HG02943 (cell line): ENCODE measurements around the gene CKS1B.
"Not testable (repeated sequence)": the region's sequence is repeated elsewhere in the genome, so short reads cannot be mapped to it uniquely, and the experiment has no call there.

Experiments used
- ATAC-seq: cut with Tn5 transposase; IDR thresholded peaks from one replicate; pipeline ENCODE4 v1.9.1; 2021; ENCODE audit warnings: mild to moderate bottlenecking, low read depth, moderate library complexity; ENCODE audit not compliant: unreplicated experiment

Gene CKS1B

DNA sequence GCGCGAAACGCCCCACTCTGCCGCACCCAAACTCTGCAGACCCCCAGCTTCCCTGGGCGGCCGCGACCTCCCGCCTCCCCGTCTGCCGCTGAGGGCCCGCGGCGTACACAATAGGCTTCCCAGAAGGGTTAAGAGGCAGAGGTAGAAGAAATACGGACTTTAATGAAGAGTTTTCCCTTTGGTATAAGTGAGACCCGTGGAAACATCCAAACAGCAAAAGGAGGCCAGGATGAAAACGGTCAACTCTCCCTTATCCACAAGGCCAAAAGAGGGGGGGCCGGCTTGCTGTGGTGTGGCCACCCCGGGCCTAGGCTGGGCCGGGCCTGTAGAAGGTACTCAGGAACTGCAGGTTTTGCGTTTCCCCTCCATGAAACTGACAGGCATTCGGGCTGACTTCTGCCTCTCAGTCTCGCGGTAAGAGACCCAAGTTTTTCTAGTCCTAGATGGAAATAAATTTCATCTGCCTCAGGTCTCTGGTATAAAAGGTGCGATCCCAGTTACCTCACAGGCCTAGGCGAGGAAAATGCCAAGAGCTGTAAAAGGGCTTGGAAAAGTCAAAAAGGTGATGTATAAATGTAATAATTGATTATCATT lies 12.2 kb upstream of the CKS1B start:
- peak; percentile 23 for ATAC-seq

DNA sequence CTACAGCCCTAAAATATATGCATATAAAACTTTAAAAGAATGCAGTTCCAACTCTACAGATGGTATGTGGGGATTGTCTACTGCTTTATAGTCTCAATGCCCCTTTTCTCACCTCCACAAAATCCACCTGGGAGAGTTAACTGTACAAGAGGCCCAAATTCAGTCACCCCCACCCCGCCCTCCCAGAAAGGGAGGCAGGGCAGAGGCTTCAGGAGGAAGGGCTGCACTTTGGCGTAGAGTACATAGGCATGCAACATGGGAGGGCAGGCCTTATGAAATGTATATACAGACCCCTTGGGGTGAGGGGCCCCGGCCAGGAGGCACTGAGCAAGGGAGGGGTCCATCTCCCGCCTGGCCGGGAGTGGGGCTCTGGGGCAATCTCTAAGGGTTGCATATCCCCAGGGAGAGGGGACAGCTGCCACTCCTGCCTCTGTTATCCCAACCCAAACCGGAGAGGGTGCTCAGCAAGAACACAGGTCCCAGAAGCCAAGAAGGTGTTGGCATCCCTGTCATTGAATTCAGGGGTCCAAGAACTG lies 11.6 kb upstream of the CKS1B start:
- ATAC-seq: no peak

DNA sequence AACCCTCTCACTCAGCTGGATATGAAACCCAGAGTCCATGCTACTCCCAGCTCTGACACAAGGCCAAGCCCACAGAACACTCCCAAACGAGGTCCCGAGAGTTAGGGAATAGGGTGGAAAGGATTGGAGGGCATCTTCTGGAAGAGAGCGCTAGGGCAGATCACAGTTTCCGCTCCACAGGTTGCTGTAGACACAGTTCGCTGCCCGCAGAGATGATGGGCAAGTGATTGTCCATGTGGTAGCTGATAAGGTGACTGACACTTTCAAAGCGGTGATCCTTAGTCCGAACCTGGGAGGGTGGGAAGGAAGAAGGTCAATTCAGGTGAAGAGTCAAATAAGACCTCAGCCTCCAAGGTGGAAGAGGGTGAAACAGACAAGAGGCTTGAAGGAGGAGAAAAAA lies 10.8 kb upstream of the CKS1B start:
- ATAC-seq: no peak

GRCh38 chr1:154964359-154964758 lies 10.1 kb upstream of the CKS1B start:
- no peak for ATAC-seq

DNA sequence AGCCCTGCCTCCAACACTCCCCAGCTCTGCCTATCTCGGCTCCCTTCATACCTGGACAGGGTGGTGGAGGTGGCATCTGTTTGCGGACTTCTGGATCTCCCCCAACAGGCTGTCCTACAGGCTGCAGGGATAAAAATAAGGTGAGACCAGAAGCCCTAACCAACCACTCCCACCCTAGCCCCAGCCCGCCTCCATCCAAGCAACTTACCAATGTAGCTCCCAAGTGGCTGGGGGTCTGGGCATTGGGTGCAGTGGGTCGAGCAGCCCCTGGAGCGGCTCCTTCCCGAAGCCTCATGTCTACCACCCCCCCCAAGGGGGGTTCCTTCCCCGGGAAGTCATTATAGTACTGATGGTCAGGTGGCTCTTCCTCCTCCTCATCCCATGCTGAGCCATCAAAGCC lies 8.4 kb upstream of the CKS1B start:
- no peak for ATAC-seq

DNA sequence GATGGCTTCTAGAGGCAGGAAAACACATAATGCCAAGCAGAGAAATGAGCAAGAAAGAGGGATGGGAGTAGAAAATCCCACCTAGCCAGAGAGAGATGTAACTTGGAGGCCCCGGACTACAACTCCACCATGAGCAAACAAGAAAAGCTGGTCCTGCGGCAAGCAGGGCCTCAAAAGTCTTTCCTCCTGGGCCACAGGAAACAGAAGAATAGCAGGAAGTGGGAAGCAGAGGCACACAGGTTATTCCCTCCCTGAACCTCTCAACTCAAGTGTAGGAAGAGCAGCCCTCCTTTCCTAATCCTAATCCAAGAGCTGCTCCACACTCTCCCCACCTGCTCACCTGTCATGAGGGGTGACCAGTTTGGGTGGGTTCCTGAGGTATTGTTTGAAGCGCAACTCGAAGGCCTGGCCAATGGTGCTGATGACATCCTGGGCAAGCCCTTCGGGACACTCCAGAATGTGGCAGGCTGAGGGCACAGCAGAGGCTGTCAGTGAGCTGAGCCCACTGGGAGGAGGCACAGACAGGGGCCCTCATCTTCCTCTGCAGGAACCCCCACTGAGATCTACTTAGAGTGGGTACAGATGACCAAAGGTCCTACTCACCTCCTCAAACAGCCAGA lies 7.0 kb upstream of the CKS1B start:
- ATAC-seq: no peak

DNA sequence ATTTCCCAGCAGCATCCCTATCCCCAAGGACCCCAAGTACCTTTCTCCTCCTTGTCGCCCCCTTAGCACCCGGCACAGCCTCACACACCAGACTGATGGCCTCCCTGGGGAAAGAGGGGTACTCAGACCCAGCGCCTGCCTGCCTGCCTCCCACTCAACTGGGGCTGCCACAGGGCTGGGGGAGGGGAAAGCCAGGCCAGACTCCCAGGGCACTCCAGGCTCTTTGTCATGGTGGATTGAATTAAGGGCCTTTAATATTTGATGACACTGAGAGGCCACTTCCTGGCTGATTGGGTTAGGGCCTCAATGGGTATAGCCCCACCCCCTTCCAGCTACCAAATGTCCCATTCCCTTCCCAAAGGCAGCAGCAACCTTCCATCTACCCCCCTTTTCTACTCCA lies 5.8 kb upstream of the CKS1B start:
- no peak for ATAC-seq

DNA sequence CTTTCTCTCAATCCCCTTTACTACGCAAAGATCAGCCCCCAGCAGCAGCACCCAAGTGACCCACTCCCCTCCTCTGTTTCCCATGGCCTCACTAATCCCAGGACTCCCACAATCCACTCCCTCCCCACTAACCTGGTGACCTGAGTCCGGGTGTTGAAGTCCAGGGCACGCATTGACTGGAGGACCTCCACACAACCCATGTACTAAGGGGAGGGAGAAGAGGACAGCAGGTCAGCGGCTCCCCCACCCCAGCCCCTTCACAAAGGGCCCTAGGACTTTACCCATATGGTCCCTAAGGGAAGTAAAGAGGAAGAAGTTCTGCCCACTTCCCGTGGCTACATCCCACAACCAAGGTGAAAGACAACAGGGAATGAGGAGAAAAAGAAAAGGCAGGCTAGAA lies 5.2 kb upstream of the CKS1B start:
- ATAC-seq: no peak

- no peak for ATAC-seq
Measured at GRCh38 chr1:154969860-154970452, 4.5 kb upstream of the CKS1B start.

DNA sequence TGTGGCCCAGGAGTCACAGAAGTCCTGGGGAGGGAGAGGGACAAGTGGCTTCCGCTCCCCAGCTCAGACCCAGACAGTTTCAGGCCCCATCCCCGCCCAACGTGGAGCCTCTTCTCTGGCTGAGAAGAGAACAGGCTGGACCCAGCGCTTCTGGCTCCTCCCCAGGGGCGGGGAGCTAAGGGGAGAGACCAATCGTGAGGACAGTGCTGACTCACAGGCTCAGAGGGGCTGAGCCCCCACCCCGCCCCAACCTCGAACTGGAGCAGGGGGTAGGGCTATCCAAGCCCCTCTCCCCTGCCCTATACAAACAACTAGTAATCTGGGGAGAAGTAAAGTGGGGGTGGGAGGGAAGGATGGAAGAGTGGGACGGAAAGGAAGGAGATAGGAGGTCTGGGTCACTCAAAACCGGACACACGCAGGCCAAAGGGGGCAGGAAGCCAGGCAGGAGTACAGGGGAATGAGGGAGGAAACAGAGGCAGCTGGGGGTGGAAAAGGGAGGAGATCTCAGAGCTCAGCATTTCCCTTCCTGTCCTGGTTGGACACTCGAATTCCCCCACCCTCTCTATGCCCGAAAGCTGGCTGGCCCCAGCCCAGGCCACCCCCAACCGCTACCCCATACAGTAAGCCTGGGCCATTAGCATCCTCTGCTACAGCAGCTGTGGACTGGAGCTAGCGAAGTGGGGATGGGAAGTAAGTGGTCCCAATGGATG lies 3.7 kb upstream of the CKS1B start, which contains the start of gene SHC1:
Gene SHC1, minus strand, starts transcription at position 117 of the 710 bp plus-strand sequence. CDS start 221 bp downstream, outside the sequence.
- ATAC-seq: no peak

DNA sequence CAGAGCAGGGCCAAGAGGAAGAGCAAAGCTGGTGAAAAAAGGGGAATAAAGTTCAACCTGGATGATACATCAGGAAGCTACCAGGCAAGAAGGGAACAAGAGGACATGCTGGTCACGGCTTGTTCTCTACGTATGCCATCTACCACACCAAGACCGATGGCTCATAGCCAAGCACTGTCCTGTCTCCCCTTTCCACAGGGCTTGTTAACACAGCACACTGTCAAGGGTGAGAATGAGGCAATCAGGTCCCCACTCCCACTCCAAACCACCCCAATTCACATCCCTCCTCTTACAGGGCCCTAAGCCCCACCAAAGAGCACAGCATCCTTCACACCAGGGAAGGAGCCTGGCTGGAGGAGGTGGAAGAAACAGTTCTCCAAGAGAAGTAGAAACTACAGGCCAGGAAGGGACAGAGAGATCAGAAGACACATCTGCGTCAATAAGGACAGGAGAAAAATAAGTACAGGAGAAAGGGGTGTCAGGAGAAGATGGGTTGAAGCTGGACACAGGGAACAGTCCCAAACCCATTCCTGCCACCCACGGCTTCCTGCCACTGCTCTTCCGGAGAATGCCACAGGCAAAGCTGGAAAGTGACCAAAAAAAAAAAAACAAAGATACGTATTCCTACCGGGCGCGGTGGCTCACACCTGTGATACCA lies 3.0 kb upstream of the CKS1B start:
- ATAC-seq: no peak

GRCh38 chr1:154972213-154972516 lies 2.3 kb upstream of the CKS1B start:
- ATAC-seq: no peak

DNA sequence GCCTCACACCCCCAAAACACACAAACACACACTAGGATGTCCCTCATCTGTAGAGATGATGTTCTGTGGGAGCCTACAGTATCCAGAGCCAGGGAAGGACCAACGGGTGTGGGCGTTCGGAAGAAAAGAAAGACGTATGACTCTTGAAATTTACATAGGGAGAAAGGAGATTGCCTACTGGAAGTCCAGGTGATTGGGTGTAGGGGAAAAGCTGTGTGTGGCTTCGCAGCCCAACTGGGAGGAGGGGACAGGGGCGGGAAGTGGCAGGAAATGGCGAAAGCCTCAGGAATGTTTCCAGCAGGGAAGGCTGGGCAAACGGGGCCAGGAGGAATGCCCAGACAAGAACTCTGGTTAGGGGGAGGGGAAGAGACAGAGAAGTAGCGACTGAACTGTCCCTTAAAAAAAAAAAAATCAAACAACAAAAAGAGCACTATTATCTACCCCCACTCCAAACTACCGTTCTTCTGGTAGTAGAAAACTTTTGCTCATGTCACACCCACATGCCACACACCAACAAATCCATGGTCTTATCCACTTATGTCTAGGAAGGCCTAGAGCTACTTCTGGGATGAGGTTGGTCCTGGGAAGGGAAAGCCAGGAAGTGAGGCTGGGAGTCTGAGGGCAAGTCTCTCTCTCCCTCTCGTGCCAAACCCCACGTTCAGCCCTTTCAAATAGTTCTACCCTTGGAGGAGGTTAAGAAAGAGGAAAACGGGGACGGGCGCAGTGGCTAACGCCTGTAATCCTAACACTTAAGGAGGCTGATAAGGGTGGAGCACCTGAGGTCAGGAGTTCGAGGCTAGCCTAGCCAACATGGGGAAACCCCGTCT lies 1.8 kb upstream of the CKS1B start:
- ATAC-seq: no peak

DNA sequence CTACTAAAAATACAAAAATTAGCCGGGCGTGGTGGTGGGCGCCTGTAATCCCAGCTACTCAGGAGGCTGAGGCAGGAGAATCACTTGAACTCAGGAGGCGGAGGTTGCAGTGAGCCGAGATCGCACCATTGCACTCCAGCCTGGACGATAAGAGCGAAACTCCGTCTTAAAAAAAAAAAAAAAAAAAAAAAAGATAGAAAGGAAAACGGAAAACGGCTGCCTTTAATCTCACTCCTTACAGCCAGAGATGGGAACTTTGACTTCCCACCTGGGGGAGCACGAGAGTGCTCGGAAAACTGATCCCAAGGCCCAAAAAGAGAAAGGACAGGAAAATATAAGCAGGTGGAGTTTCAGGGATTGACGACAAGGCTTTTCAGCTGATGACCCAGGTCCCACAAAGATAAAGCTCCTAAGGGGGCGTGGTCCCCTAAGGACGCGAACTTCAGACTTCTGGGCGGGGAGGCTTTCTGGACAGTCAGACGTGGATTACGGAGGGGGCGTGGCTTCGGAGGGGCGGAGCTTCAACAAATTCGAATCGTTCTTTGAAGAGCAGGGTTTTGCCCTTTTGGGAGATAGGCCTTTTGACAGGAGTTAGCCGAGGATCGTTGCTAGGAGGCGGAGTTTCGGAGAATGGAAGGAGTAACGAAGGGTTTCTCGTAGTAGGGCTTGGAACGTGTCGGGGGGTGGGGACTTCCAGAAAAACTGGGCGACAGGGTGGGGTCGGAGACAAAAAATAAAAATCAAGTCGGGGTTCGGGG lies 958 bp upstream of the CKS1B start:
- peak; percentile 22 for ATAC-seq

DNA sequence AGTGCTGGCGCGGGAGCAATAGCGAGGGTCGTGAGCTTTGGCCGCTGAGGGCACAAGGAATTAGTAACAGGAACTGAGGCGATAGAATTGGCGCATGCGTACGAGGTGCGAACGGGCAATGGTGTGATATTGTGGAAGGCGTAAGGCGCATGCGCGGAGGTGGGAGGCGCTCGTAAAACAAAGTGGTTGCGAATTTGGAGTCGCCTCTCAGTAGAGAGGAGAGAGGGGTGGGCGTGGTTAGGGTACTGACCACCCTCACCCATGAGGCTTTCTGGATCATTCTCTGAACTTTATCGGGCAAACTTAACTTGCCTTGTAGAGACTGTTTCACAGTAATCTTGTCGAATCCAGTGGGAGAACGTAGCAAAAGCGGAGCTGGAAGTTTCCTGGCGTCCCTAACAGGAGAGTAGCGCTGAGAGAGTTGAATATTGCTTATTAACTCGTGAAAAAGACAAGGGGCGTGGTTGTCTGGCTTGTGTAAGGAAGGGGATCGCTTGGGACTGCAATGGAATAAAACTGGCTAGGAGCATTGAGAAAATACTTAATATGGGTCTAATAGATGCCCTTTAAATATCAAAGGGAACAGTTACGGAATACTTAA lies 427 bp downstream of the CKS1B start:
- peak; percentile 52 for ATAC-seq

GRCh38 chr1:154975409-154976059 lies 1.1 kb downstream of the CKS1B start:
- no peak for ATAC-seq

DNA sequence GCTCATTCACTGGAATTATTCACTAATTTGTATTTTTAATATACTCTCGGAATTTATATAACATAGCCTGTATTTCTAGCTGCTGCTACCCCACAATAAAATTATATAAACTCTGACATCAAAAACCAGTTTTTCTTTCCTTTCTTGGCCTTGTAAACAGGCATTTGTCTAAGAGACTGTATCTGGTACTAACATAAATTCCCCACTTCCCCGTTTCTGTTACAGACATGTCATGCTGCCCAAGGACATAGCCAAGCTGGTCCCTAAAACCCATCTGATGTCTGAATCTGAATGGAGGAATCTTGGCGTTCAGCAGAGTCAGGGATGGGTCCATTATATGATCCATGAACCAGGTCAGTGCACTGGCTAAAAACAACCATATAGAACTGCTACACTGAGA lies 3.3 kb downstream of the CKS1B start:
- ATAC-seq: not testable (repeated sequence)

- ATAC-seq: no peak
Measured at GRCh38 chr1:154978360-154978759, 3.9 kb downstream of the CKS1B start.
